ENCODE data around the gene MTOR.

DNA sequence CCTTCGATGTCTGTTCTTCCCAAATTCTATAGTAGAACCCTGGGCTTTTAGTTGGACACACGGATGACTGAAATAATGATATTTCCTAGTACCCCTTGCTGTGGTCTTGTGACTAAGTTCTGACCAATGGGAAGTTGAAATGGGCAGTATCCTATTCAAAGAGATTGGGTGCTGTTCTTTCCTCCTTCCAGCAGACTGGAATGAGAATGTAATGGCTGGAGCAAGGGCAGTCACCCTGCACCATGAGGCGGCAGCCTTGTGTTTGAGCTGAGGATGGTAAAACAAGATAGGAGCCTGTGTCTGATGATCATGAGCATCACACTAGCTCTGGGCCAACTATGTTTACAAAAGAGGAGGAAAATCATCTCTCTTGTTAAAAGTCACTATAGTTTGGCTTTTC is 197.4 kb downstream of the MTOR start:
- TF ChIP-seq POLR2AphosphoS5 (IDR thresholded peaks at IDR 0.05; ENCODE audit: low read depth, low read length) (no peak), SIN3A (IDR thresholded peaks at IDR 0.05; ENCODE audit: borderline replicate concordance, insufficient read depth, low read length) (no peak)
- TF ChIP-seq, protein P1, sequence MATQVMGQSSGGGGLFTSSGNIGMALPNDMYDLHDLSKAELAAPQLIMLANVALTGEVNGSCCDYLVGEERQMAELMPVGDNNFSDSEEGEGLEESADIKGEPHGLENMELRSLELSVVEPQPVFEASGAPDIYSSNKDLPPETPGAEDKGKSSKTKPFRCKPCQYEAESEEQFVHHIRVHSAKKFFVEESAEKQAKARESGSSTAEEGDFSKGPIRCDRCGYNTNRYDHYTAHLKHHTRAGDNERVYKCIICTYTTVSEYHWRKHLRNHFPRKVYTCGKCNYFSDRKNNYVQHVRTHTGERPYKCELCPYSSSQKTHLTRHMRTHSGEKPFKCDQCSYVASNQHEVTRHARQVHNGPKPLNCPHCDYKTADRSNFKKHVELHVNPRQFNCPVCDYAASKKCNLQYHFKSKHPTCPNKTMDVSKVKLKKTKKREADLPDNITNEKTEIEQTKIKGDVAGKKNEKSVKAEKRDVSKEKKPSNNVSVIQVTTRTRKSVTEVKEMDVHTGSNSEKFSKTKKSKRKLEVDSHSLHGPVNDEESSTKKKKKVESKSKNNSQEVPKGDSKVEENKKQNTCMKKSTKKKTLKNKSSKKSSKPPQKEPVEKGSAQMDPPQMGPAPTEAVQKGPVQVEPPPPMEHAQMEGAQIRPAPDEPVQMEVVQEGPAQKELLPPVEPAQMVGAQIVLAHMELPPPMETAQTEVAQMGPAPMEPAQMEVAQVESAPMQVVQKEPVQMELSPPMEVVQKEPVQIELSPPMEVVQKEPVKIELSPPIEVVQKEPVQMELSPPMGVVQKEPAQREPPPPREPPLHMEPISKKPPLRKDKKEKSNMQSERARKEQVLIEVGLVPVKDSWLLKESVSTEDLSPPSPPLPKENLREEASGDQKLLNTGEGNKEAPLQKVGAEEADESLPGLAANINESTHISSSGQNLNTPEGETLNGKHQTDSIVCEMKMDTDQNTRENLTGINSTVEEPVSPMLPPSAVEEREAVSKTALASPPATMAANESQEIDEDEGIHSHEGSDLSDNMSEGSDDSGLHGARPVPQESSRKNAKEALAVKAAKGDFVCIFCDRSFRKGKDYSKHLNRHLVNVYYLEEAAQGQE (IDR thresholded peaks at IDR 0.05; ENCODE audit: insufficient read depth in 1 of 2, low read depth in 2 of 2, low read length in 2 of 2), result no peak

All from PFSK-1 (cell line).